ENCODE results near the gene PPP3CA. TPM values are rescaled to one million over a fixed set of nuclear protein-coding genes. Genes with fewer than 3 reads are reported as not detected.

The PPP3CA gene
- total RNA-seq, 1 experiment from 2014 or later, result 40.2 TPM

GRCh38 chr4:101125045-101125942, 222.0 kb downstream of the PPP3CA start:
- Histone ChIP-seq H3K27me3 (ENCODE audit: insufficient read depth, low read depth) (no peaks in the 10 kb centered on the region), H3K27ac (no peak overlapping the region), H3K9me2 (ENCODE audit: insufficient read depth) (no peaks in the 10 kb centered on the region), H3K4me1 (replicated peaks; ENCODE audit: insufficient read depth) (no peaks in the 10 kb centered on the region), H3K4me3 (no peak overlapping the region), H3K36me3 (ENCODE audit: low read depth) (no peaks in the 10 kb centered on the region), H4K20me1 (ENCODE audit: insufficient read depth) (no peaks in the 10 kb centered on the region), H3K4me2 (no peak overlapping the region), H3K79me2 (ENCODE audit: low read depth) (no peaks in the 10 kb centered on the region), H2AFZ (no peak overlapping the region), H3K9me3 (ENCODE audit: insufficient read depth, low read depth) (no peaks in the 10 kb centered on the region), H3F3A (ENCODE audit: insufficient read depth, low read depth) (no peaks in the 10 kb centered on the region)
- intact Hi-C loops (cut with micrococcal nuclease; ENCODE audit: unreplicated experiment), result no loop called here
- CTCF ChIA-PET, result no interaction called here
- POLR2A ChIA-PET (ENCODE audit: unreplicated experiment), result no interaction called here
- BruUV-seq (replicated peaks), result no TSS peak
- DNase-seq, result no peak
- TF ChIP-seq EZH2 (IDR thresholded peaks at IDR 0.05; ENCODE audit: low read depth), result no peak
- no peak for TF ChIP-seq CTCF (conservative IDR thresholded peaks at IDR 0.05)

- no peak overlapping the region for H3K4me3 ChIP-seq
- ChIA-PET CTCF (no interaction called here), POLR2A (ENCODE audit: unreplicated experiment) (no interaction called here)
- H2AFZ ChIP-seq, result no peak overlapping the region
- H3K27ac ChIP-seq, result no peak overlapping the region
- DNase-seq, result no peak
- H3K79me2 ChIP-seq (ENCODE audit: low read depth), result no peaks in the 10 kb centered on the region
- H3K9me2 ChIP-seq (ENCODE audit: insufficient read depth), result no peaks in the 10 kb centered on the region
- no peaks in the 10 kb centered on the region for H3K27me3 ChIP-seq (ENCODE audit: insufficient read depth, low read depth)
- TF ChIP-seq EZH2 (IDR thresholded peaks at IDR 0.05; ENCODE audit: low read depth), result no peak
- no peak for TF ChIP-seq CTCF (conservative IDR thresholded peaks at IDR 0.05)
- H3F3A ChIP-seq (ENCODE audit: insufficient read depth, low read depth), result no peaks in the 10 kb centered on the region
- no TSS peak for BruUV-seq (replicated peaks)
- no peaks in the 10 kb centered on the region for H4K20me1 ChIP-seq (ENCODE audit: insufficient read depth)
- H3K36me3 ChIP-seq (ENCODE audit: low read depth), result no peaks in the 10 kb centered on the region
- intact Hi-C loops (cut with micrococcal nuclease; ENCODE audit: unreplicated experiment), result no loop called here
- no peaks in the 10 kb centered on the region for H3K9me3 ChIP-seq (ENCODE audit: insufficient read depth, low read depth)
- no peak overlapping the region for H3K4me2 ChIP-seq
- no peaks in the 10 kb centered on the region for H3K4me1 ChIP-seq (replicated peaks; ENCODE audit: insufficient read depth)
Measured at GRCh38 chr4:101123231-101123630, 224.1 kb downstream of the PPP3CA start.

- Histone ChIP-seq H3K79me2 (ENCODE audit: low read depth) (no peaks in the 10 kb centered on the region), H3F3A (ENCODE audit: insufficient read depth, low read depth) (no peaks in the 10 kb centered on the region), H3K4me3 (no peak overlapping the region), H3K9me3 (ENCODE audit: insufficient read depth, low read depth) (no peaks in the 10 kb centered on the region), H3K27ac (no peak overlapping the region), H3K27me3 (ENCODE audit: insufficient read depth, low read depth) (no peaks in the 10 kb centered on the region), H2AFZ (no peak overlapping the region), H3K36me3 (ENCODE audit: low read depth) (no peaks in the 10 kb centered on the region), H4K20me1 (ENCODE audit: insufficient read depth) (no peaks in the 10 kb centered on the region), H3K4me1 (replicated peaks; ENCODE audit: insufficient read depth) (no peaks in the 10 kb centered on the region), H3K4me2 (no peak overlapping the region), H3K9me2 (ENCODE audit: insufficient read depth) (no peaks in the 10 kb centered on the region)
- TF ChIP-seq EZH2 (IDR thresholded peaks at IDR 0.05; ENCODE audit: low read depth), result no peak
- TF ChIP-seq CTCF (conservative IDR thresholded peaks at IDR 0.05), result no peak
- DNase-seq, result no peak
- CTCF ChIA-PET, result interaction anchor here (0.5 kb wide), 1 partner anchor 21 kb away, joined by 3 read pairs; no protein-coding TSS in a partner anchor
- intact Hi-C loops (cut with micrococcal nuclease; ENCODE audit: unreplicated experiment), result no loop called here
- BruUV-seq (replicated peaks), result no TSS peak
- POLR2A ChIA-PET (ENCODE audit: unreplicated experiment), result no interaction called here
Measured at GRCh38 chr4:101122019-101122418, 225.3 kb downstream of the PPP3CA start.
